RWPE2 (cell line): ENCODE data around the gene VIM.

Source experiments
- ATAC-seq: fragments of 200-7000 bp; cut with Tn5 transposase; 3 replicates; pipeline ENCODE4 v1.9.1; 2021; ENCODE audit warnings: low read depth
- DNase-seq: peaks from one replicate; pipeline ENCODE4 v3.0.0-alpha.2; 2020; ENCODE audit warnings: low spot score
- H3K27ac ChIP-seq: fragments of 450-650 bp; 2 replicates; pipeline ENCODE4 v1.5.1; 2017; ENCODE audit warnings: mild to moderate bottlenecking; ENCODE audit not compliant: poor library complexity, severe bottlenecking
- H3K27me3 ChIP-seq: fragments of 250-450 bp; sonication (Bioruptor Pico); 2 replicates; pipeline ENCODE4 v1.5.1; 2021; ENCODE audit warnings: mild to moderate bottlenecking, moderate library complexity; ENCODE audit not compliant: insufficient read depth, poor library complexity, severe bottlenecking
- H3K36me3 ChIP-seq: fragments of 250-450 bp; sonication (Bioruptor Pico); 2 replicates; pipeline ENCODE4 v1.5.1; 2020; ENCODE audit warnings: low read depth, mild to moderate bottlenecking, moderate library complexity
- H3K4me1 ChIP-seq: fragments of 250-450 bp; sonication (Bioruptor Pico); 2 replicates; pipeline ENCODE4 v1.5.1; 2021; ENCODE audit warnings: mild to moderate bottlenecking, moderate library complexity; ENCODE audit not compliant: insufficient read depth, poor library complexity, severe bottlenecking
- H3K4me3 ChIP-seq: fragments of 250-450 bp; sonication (Bioruptor Pico); 2 replicates; pipeline ENCODE4 v1.5.1; 2021; ENCODE audit warnings: mild to moderate bottlenecking, moderate library complexity; ENCODE audit not compliant: severe bottlenecking
- H3K9me3 ChIP-seq: fragments of 250-450 bp; sonication (Bioruptor Pico); 2 replicates; pipeline ENCODE4 v1.5.1; 2021; ENCODE audit warnings: mild to moderate bottlenecking, moderate library complexity; ENCODE audit not compliant: severe bottlenecking
- TF ChIP-seq, protein P1 (sequence below): fragments of 450-650 bp; IDR thresholded peaks from one replicate; pipeline ENCODE4 v1.5.1; 2017; ENCODE audit warnings: mild to moderate bottlenecking, moderate library complexity; ENCODE audit not compliant: poor library complexity, severe bottlenecking

The VIM gene

GRCh38 chr10:17220652-17221100 is 7.4 kb upstream of the VIM start:
- Histone ChIP-seq H3K9me3 (no peaks in the 10 kb centered on the region), H3K4me1 (peaks cover 35% of the 10 kb centered on the region), H3K36me3 (no peaks in the 10 kb centered on the region), H3K4me3 (no peak overlapping the region), H3K27me3 (no peaks in the 10 kb centered on the region), H3K27ac (no peak overlapping the region)
- ATAC-seq (no peak), DNase-seq (no peak)
- TF ChIP-seq, protein P1, sequence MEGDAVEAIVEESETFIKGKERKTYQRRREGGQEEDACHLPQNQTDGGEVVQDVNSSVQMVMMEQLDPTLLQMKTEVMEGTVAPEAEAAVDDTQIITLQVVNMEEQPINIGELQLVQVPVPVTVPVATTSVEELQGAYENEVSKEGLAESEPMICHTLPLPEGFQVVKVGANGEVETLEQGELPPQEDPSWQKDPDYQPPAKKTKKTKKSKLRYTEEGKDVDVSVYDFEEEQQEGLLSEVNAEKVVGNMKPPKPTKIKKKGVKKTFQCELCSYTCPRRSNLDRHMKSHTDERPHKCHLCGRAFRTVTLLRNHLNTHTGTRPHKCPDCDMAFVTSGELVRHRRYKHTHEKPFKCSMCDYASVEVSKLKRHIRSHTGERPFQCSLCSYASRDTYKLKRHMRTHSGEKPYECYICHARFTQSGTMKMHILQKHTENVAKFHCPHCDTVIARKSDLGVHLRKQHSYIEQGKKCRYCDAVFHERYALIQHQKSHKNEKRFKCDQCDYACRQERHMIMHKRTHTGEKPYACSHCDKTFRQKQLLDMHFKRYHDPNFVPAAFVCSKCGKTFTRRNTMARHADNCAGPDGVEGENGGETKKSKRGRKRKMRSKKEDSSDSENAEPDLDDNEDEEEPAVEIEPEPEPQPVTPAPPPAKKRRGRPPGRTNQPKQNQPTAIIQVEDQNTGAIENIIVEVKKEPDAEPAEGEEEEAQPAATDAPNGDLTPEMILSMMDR = no peak

GRCh38 chr10:17222329-17222728 is 5.7 kb upstream of the VIM start:
- Histone ChIP-seq H3K27ac (no peak overlapping the region), H3K9me3 (no peaks in the 10 kb centered on the region), H3K36me3 (no peaks in the 10 kb centered on the region), H3K27me3 (no peaks in the 10 kb centered on the region), H3K4me1 (peaks cover 19% of the 10 kb centered on the region), H3K4me3 (no peak overlapping the region)
- DNase-seq (no peak), ATAC-seq (no peak)
- TF ChIP-seq, protein P1 = no peak

DNA sequence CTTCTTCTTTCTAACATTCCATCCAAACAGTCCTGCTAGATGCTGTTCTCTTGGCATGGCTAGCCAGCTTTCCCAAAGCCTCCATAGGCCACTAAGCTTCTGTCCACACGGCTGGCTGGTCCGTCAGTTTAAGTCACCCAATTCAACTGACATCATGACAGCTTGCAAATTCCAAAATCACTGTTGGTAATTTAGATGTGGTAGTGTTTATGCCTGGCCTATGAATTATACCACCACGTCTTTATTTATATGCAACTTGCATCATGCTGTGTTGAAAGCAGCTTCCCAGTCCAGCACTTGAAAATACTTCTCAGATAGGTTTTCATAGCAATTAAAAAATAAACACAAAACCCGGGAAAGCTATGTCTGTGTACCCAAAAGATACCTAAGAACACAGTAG is 2.2 kb upstream of the VIM start:
- Histone ChIP-seq H3K27me3 (no peaks in the 10 kb centered on the region), H3K4me3 (no peak overlapping the region), H3K27ac (no peak overlapping the region), H3K36me3 (peaks cover 7% of the 10 kb centered on the region), H3K9me3 (no peaks in the 10 kb centered on the region), H3K4me1 (peaks cover 7% of the 10 kb centered on the region)
- no peak for ATAC-seq
- DNase-seq = no peak
- TF ChIP-seq, protein P1 = no peak

DNA sequence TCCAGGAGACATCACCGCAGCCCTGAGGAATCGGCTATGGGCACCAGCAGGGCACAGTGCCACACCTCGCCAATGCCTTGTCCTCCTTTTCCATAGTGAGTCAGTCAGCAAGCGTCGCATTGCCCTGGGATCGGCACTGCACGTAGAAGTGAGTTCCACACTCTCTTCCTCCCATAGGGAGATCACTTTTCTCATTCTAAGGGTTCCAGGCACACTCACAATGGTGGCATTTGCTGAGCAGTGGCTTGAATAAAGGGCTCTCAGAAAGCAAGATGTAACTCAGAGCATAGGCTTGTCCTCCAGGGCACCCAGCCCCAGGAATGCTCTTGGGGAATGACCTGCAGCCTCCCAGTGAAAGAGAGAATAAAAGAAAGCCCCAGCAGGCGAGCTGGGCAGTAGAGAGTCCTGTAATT is 1.1 kb upstream of the VIM start:
- no peaks in the 10 kb centered on the region for H3K27me3 ChIP-seq
- no peak for ATAC-seq
- no peaks in the 10 kb centered on the region for H3K9me3 ChIP-seq
- TF ChIP-seq, protein P1 = no peak
- H3K36me3 ChIP-seq = peaks cover 18% of the 10 kb centered on the region
- H3K4me1 ChIP-seq = peaks cover 18% of the 10 kb centered on the region
- peak overlapping the region; percentile 87 for H3K27ac ChIP-seq
- no peak overlapping the region for H3K4me3 ChIP-seq
- DNase-seq = no peak

DNA sequence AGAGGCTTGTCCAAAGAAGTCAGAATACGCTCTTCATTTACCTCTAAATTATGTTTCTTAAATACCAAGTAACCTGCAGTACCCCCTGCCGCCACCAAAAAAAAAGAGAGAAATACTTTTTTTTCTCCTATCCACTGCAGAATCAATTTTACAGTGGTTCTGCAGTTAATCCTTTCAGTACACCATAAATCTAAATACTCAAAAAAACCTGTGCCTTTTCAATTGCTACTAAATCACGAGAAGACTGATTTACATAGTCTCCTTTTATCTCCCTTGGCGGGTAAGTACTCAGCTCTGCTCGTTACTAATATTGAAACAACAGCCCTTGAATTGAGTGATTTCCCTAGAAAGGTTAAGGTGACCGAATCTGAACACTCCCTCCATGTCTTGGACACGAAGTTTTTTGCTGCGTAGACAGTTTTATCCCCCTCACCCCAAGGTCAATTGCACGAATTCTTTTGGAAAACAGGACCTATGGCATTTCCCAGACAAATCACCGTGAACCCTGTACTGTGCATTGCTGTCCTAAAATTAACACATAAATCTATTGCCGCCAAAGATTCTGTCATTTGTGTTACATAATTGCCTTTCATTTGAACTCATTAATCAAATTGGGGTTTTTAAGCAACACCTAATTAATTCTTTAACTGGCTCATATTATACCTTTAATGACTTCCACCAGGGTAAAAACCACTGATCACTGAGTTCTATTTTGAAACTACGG is 512 bp upstream of the VIM start:
- peaks cover 24% of the 10 kb centered on the region for H3K36me3 ChIP-seq
- H3K27ac ChIP-seq = peak overlapping the region; percentile 87
- H3K27me3 ChIP-seq = no peaks in the 10 kb centered on the region
- peak overlapping the region; percentile 73 for H3K4me3 ChIP-seq
- TF ChIP-seq, protein P1 = peak; percentile 18
- ATAC-seq = no peak
- H3K4me1 ChIP-seq = peaks cover 24% of the 10 kb centered on the region
- H3K9me3 ChIP-seq = no peaks in the 10 kb centered on the region
- DNase-seq = no peak
